Neural cell (in vitro differentiated cells): Measurements from ENCODE around the gene WIF1. TPM values are rescaled to one million over a fixed set of nuclear protein-coding genes. Genes with fewer than 3 reads are reported as not detected.

Source experiments
- polyA plus RNA-seq: library from polyadenylated mRNA; depleted of rRNA; stranded (reverse); fragments of >200 nt; gene quantifications from 2 replicates; pipeline ENCODE4 v1.2.3, GENCODE V29; 2014
- small RNA-seq, 3 experiments: library from RNA; depleted of rRNA; stranded (forward); fragments of <200 nt; gene quantifications; one replicate each; pipeline ENCODE3, GENCODE V24; 2012

WIF1 gene
- polyA plus RNA-seq, 1 donor from 2014 or later = 0.77 TPM

Small RNAs within 50 kb of the gene (small RNA-seq; reads per million reads assigned to genes)
- gene RNU6-166P = 0.07 to 1.2 (median 1.1) reads per million in 3 experiments

Other genes with a start within 250 kb of the WIF1 start
- gene LEMD3, start 48.3 kb upstream of the WIF1 start, polyA plus RNA-seq = 38.8 and 41.0 TPM in 2 replicates
- gene MSRB3, start 157.4 kb upstream of the WIF1 start, polyA plus RNA-seq = 0.19 and 0.72 TPM in 2 replicates